BJ (cell line): ENCODE measurements around the gene RYR3. TPM values are rescaled to one million over a fixed set of nuclear protein-coding genes. Genes with fewer than 3 reads are reported as not detected.

Experiments used
- CTCF ChIA-PET: fragments of 350-600 bp; formaldehyde crosslinking; extraction: SDS; loops from one replicate; lab custom pipeline; 2021; ENCODE audit warnings: antibody characterized with exemption, inconsistent platforms; lab: Yijun Ruan, JAX
- POLR2A ChIA-PET: fragments of 300-600 bp; sonication (Branson Sonifier 250); formaldehyde crosslinking; extraction: SDS; loops from one replicate; lab custom pipeline; 2021; ENCODE audit warnings: antibody characterized with exemption; lab: Charles Lee
- DNase-seq: peaks from one replicate; pipeline ENCODE4 v3.0.0-alpha.2; 2011; ENCODE audit warnings: low read depth
- H3K27me3 ChIP-seq: 2 replicates; pipeline ENCODE4 v1.6.0; 2011; ENCODE audit warnings: low read length; ENCODE audit not compliant: control insufficient read depth, insufficient read depth
- H3K36me3 ChIP-seq: 2 replicates; pipeline ENCODE4 v1.5.1; 2011; ENCODE audit warnings: low read length; ENCODE audit not compliant: control insufficient read depth, insufficient read depth
- H3K4me3 ChIP-seq: 2 replicates; pipeline ENCODE4 v1.5.1; 2011; ENCODE audit warnings: low read depth, mild to moderate bottlenecking, control low read depth, low read length
- polyA plus RNA-seq: library from polyadenylated mRNA; depleted of rRNA; stranded (reverse); fragments of >200 nt; gene quantifications from 2 replicates; pipeline ENCODE4 v1.2.3, GENCODE V29; 2011
- TF ChIP-seq, protein P1 (sequence below): IDR thresholded peaks from 2 replicates; pipeline ENCODE4 v1.5.1; 2011; ENCODE audit warnings: low read depth, mild to moderate bottlenecking, control low read depth, inconsistent platforms, low read length, moderate library complexity; ENCODE audit not compliant: insufficient read depth

Gene RYR3
- polyA plus RNA-seq, 1 experiment, result not detected

DNA sequence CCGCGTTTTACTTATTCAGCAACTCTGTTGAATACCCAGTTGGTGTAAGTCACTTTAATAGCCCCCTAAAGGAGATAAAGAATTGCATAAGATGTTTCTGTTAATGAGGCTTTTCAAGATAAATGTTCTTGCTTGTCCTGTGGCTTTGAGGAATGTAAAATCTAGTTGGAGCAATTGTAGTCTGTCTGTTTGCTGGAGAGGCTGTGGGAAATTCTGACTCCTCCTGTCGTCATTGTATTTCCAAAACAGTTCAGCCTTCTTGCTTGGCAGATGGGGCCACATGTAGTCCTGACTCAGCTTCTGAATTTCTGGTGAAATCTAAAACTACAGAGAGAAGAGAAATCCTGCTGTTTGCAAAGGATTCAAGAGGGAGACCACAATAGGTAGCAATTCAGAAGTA, 114.4 kb downstream of the RYR3 start:
- TF ChIP-seq, protein P1, sequence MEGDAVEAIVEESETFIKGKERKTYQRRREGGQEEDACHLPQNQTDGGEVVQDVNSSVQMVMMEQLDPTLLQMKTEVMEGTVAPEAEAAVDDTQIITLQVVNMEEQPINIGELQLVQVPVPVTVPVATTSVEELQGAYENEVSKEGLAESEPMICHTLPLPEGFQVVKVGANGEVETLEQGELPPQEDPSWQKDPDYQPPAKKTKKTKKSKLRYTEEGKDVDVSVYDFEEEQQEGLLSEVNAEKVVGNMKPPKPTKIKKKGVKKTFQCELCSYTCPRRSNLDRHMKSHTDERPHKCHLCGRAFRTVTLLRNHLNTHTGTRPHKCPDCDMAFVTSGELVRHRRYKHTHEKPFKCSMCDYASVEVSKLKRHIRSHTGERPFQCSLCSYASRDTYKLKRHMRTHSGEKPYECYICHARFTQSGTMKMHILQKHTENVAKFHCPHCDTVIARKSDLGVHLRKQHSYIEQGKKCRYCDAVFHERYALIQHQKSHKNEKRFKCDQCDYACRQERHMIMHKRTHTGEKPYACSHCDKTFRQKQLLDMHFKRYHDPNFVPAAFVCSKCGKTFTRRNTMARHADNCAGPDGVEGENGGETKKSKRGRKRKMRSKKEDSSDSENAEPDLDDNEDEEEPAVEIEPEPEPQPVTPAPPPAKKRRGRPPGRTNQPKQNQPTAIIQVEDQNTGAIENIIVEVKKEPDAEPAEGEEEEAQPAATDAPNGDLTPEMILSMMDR, result no peak
- H3K4me3 ChIP-seq, result no peak overlapping the region
- no peak for DNase-seq
- H3K36me3 ChIP-seq, result no peaks in the 10 kb centered on the region
- POLR2A ChIA-PET, result no interaction called here
- H3K27me3 ChIP-seq, result no peaks in the 10 kb centered on the region
- CTCF ChIA-PET, result no interaction called here

GRCh38 chr15:33430577-33430976, 119.8 kb downstream of the RYR3 start:
- ChIA-PET POLR2A (no interaction called here), CTCF (no interaction called here)
- Histone ChIP-seq H3K27me3 (no peaks in the 10 kb centered on the region), H3K36me3 (no peaks in the 10 kb centered on the region), H3K4me3 (no peak overlapping the region)
- DNase-seq, result no peak
- TF ChIP-seq, protein P1, result no peak

DNA sequence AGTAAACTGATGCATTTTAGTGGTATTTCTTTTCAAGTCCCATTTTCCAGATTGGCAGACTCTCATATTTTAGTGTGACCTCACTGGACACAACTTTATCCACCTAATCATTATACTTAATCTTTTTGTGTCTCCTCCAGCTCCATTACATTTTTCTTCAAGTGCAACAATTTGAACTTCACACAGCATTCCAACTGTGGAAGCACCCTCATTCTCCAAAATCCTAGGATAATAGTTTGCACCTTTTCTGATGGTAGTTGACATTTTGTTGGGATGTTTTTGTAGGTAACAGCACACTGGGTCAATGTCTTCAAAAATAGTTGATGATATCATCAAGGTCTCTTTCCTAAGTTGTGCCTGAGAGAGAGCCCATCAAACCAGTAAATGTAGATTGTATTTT, 123.1 kb downstream of the RYR3 start:
- DNase-seq, result no peak
- Histone ChIP-seq H3K27me3 (no peaks in the 10 kb centered on the region; the same call in 1 of the 2 replicates), H3K36me3 (no peaks in the 10 kb centered on the region), H3K4me3 (no peak overlapping the region)
- ChIA-PET CTCF (no interaction called here), POLR2A (no interaction called here)
- TF ChIP-seq, protein P1, result no peak

- H3K27me3 ChIP-seq, result no peaks in the 10 kb centered on the region; the same call in 1 of the 2 replicates
- DNase-seq, result no peak
- no peak overlapping the region for H3K4me3 ChIP-seq
- H3K36me3 ChIP-seq, result no peaks in the 10 kb centered on the region
- POLR2A ChIA-PET, result no interaction called here
- CTCF ChIA-PET, result no interaction called here
- TF ChIP-seq, protein P1, result no peak
Measured at GRCh38 chr15:33438396-33438795, 127.6 kb downstream of the RYR3 start.

DNA sequence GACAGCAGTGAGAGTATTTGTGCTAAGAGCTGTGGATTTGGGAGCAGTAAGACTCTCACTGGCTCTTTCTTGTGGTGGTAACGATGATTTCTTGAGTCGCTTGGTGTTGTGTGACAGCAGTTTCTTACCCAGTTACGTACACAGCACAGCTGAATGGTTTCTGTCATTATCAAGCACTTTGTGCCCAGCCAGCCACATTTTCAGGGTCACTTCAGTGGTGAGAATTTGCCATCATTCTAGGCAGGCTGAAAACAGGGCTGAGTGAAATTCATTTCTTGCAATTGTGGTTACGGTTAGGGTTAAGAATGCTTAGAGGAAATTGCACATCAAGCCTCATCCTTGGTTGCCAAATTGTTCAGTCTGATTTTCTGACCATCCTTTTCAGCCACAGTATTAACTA, 130.1 kb downstream of the RYR3 start:
- Histone ChIP-seq H3K36me3 (no peaks in the 10 kb centered on the region), H3K4me3 (no peak overlapping the region), H3K27me3 (no peaks in the 10 kb centered on the region; the same call in 1 of the 2 replicates)
- no peak for DNase-seq
- TF ChIP-seq, protein P1, result no peak
- ChIA-PET POLR2A (interaction anchor here (0.9 kb wide), 1 partner anchor 196 kb away, joined by 7 read pairs; no protein-coding TSS in a partner anchor), CTCF (no interaction called here)
